Activated CD8-positive, alpha-beta memory T cell treated with anti-CD3 and anti-CD28 coated beads, Interleukin-2, amount 50 U/mL, for 1 hour (primary cell): Measurements from ENCODE around the gene DIS3L2.
"Not testable (repeated sequence)": the region's sequence is repeated elsewhere in the genome, so short reads cannot be mapped to it uniquely, and the experiment has no call there.

ENCODE experiments used
- DNase-seq: peaks from one replicate; pipeline ENCODE4 v3.0.0-alpha.2; 2020; ENCODE audit errors: extremely low read depth

DIS3L2 gene

GRCh38 chr2:232333361-232334135 lies 372.0 kb downstream of the DIS3L2 start:
- DNase-seq = no peak

GRCh38 chr2:232334136-232334884 lies 372.8 kb downstream of the DIS3L2 start:
- not testable (repeated sequence) for DNase-seq

- DNase-seq = not testable (repeated sequence)
Observed at GRCh38 chr2:232334885-232335205, 373.3 kb downstream of the DIS3L2 start.

- DNase-seq = not testable (repeated sequence)
Observed at GRCh38 chr2:232335206-232335858, 373.8 kb downstream of the DIS3L2 start.

GRCh38 chr2:232335859-232336215 lies 374.3 kb downstream of the DIS3L2 start:
- DNase-seq = no peak

- no peak for DNase-seq
Observed at GRCh38 chr2:232336241-232336736, 374.8 kb downstream of the DIS3L2 start.

GRCh38 chr2:232336981-232337720 lies 375.6 kb downstream of the DIS3L2 start:
- DNase-seq = no peak

GRCh38 chr2:232338094-232338758 lies 376.7 kb downstream of the DIS3L2 start:
- not testable (repeated sequence) for DNase-seq

GRCh38 chr2:232338759-232339106 lies 377.2 kb downstream of the DIS3L2 start:
- no peak for DNase-seq

- no peak for DNase-seq
Observed at GRCh38 chr2:232339121-232340081, 377.9 kb downstream of the DIS3L2 start.

GRCh38 chr2:232340171-232340935 lies 378.8 kb downstream of the DIS3L2 start:
- no peak for DNase-seq

GRCh38 chr2:232341061-232341738 lies 379.7 kb downstream of the DIS3L2 start:
- DNase-seq = no peak

- DNase-seq = no peak
Observed at GRCh38 chr2:232341739-232342126, 380.2 kb downstream of the DIS3L2 start.

- DNase-seq = no peak
Observed at GRCh38 chr2:232342635-232343565, 381.4 kb downstream of the DIS3L2 start.

- DNase-seq = no peak
Observed at GRCh38 chr2:232343821-232344220, 382.3 kb downstream of the DIS3L2 start.

- no peak for DNase-seq
Observed at GRCh38 chr2:232345251-232345650, 383.7 kb downstream of the DIS3L2 start.

GRCh38 chr2:232347369-232347768 lies 385.9 kb downstream of the DIS3L2 start:
- DNase-seq = no peak

GRCh38 chr2:232348936-232349335 lies 387.4 kb downstream of the DIS3L2 start:
- no peak for DNase-seq
